Measurements from ENCODE around the gene SERPINA5.
"Not testable (repeated sequence)": the region's sequence is repeated elsewhere in the genome, so short reads cannot be mapped to it uniquely, and the experiment has no call there.

The SERPINA5 gene

DNA sequence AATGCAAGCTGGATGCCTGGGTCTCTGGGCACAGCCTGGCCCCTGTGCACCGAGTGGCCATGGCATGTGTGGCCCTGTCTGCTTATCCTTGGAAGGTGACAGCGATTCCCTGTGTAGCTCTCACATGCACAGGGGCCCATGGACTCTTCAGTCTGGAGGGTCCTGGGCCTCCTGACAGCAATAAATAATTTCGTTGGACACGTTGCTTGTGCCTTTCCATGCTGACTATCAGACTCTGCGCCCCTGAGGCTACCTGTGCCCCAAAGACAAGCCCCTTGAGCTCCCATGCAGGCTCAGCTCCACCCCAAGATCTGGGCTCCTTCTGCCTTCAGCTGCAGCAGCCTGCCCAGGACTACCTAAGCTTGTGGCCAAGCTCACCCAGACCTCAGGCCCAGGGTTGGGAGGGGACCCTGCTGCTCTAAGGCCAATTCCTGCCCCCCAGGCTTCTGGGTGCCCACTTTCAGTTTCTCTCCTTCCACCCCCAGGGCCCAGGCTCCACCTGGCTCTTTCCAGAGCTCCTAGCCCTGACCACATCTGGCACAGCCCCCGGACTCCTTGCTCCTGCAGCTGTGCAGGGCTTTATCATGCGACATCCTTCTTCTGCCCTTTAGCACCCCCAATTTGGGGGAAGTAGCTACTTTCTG is 42.8 kb downstream of the SERPINA5 start:
- no peak for DNase-seq (ENCODE audit: low read depth)

DNA sequence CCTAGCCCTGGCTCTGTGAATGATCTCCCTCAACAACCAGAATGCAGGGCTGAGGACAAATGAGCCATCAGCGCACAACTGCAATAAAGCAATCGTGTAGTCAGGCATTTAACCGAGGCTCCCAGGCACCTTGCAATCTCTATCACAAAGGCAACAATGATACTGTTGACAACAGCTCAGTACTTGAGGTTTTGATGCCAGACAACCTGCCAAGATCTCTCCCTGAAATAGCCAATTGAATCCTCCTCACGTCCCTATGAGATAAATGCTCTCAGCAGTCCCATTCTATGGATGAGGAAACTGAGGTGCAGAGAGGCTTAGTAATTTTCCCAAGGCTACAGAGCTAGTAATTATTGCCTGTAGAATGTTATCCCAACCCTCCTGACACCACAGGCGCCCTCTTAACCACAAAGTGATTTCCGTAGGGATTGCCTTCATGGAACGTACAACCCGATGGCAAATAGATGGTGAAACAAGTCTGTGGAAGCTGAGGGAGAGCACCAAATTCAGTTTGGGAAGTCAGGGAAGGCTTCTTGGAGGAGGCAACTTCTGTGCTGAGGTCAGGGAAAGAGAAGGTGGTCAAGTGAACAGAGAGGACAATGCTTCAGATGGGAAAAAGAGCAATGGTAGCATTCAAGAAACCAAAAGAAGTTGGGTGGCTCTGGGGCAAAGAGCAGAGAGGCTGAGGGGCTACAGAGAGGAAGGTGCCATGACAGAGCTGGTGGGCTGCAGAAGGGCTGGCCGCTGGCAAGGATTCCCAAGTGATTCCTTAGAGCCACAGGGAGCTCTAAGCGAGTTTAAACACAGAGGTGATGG is 43.5 kb downstream of the SERPINA5 start:
- DNase-seq (ENCODE audit: low read depth) = no peak

DNA sequence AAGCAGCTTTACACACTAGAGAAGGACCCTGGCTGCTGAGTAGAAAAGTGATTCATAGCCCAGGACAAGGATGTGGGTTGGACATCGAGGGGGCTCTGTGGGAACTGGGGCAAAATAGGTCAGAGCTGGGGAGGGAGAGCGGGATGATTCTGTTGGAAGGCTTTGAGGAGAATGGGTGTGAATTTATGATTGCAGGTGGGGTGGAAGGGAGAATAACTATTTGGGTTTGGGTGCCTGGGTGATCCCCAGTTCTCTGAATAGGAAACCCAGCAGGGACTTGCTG is 44.1 kb downstream of the SERPINA5 start:
- DNase-seq (ENCODE audit: low read depth) = no peak

DNA sequence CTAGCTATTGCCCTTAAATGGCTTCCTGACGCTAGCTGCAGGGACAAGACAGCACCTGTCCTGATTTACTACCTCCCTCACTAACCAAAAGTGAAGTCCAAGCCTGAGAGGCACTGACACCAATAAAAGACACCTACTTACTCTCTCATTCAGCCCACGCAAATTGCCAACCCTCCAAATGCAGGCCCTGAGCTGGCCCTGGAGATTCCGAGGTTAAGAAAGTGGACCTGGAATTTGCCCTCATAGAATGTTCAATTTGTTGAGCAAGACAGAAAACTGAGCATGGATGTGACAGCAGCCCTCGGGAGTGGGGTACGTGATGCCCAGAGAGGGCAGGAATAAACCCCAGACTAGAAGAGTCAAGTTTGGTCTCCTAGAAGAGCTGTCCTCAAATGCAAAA is 47.4 kb downstream of the SERPINA5 start:
- DNase-seq (ENCODE audit: low read depth) = no peak

DNA sequence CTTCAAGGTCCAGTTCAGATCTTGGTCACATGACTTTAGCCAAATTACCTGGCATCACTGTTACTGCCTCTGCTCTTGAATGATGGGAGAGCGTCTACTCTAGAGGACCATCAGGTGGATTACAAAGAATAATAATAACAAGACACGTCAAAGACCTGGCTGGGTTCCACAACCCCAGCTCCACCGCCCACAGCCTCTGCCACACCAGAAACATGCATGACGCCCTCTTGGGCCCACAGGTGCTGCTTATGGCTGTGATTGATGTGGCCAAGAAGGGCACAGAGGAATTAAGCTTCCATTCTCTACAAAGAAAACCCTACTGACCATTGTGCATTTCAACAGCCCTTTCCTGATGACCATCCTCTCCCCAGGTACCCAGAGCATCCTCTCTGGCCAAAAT is 49.2 kb downstream of the SERPINA5 start:
- no peak for DNase-seq (ENCODE audit: low read depth)

DNA sequence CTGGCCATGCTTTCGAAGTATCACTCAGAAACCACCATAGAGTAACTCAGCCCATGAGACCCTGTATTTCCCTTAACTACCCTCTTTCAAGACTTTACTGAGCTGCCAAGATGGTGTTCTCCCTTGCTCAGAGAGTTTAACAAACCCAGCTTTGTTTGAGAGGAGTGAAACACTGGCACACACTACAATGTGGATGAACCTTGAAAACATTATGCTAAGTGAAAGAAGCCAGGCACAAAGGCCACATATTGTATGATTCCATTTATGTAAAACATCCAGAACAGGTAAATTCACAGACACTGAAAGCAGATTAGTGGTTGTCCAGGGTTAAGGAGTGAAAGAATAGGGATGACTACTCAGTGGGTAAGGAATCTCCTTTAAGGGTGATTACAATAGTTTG is 49.8 kb downstream of the SERPINA5 start:
- DNase-seq (ENCODE audit: low read depth) = no peak

DNA sequence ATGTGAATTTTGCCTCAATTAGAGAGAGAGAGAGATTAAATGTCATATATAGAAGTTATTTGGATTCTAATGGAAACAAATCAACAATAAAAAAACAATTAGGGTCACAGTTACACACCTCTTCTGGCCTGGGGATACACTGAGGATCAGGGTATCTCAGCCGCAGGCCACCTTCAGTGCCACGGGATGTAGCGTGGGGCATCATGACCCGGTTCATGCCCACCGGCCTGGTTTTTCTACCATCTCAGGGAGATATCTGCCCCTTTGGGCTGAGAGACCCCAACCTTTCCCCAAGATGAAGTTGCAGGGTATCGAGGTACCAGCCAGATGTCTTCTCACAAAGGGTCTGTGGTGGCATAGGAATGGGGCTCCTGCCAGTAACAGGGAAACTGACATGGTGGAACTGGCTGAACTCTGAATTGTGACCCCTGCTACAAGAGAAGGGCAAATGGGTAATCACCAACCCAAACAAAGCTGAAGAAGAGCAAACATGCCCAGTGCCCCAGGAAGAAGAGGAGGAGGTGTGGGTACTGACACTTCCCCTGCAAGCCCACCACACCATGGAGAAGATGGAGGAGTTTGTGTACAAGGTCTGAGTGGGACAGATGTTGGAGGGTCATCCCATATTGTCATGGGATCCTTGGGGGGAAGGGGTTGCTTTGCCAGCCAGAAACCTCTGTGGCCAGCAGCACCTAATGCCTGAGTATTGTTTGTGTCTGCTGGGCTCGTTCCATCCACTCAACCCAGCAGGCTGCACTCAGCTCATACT is 50.5 kb downstream of the SERPINA5 start:
- no peak for DNase-seq (ENCODE audit: low read depth)

DNA sequence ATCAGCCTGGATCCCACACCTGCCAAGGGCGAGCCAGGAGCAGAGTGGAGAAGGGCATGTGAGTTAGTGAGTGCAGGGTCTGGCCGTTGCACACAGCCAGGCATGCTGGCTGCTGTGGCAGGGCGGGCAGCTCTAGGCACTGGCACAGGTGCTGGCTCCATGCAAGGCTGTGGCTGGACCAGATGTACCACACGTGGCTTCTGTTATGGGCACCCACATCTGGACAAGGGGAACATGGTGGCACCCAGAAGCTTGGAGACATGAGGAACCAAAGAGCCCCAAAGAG is 51.0 kb downstream of the SERPINA5 start:
- DNase-seq (ENCODE audit: low read depth) = no peak

DNA sequence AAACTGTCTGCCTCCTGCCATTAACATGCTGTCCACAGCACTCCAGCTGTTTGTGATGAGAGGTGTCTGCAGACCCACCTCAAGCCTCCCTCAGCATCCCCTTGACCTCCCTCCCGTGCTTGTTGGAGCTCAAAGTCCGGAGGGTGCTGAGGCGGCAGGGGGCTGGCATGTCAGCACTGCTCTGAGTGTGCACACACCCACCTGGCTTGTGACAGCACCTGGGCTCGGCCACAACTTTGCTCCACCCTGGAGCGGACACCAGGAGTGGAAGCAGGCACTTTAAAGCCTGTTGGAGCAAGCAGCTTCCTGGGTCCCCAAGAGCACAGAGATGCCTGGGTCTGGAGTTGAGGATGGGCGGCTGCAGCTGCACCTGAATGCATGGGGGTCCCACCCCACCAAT is 51.9 kb downstream of the SERPINA5 start:
- DNase-seq (ENCODE audit: low read depth) = no peak

DNA sequence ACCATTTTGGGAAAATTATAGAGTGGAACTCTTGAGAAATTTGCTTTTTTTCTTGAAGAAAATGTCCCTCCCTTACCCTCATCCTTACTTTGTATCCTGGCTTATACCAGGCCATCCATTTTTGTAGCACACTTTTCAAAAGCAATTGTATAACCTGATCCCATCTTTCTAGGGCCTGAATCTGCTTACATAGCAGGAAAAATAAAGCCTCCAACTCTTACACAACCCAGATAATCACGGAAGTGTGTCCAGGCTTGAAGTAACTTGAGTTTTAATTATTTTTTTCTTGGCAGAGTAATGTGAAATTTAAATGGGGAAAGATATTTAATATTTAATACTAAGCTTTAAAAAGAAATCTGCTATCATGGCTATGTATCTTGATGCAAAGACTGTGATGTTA is 53.9 kb downstream of the SERPINA5 start:
- DNase-seq (ENCODE audit: low read depth) = no peak

DNA sequence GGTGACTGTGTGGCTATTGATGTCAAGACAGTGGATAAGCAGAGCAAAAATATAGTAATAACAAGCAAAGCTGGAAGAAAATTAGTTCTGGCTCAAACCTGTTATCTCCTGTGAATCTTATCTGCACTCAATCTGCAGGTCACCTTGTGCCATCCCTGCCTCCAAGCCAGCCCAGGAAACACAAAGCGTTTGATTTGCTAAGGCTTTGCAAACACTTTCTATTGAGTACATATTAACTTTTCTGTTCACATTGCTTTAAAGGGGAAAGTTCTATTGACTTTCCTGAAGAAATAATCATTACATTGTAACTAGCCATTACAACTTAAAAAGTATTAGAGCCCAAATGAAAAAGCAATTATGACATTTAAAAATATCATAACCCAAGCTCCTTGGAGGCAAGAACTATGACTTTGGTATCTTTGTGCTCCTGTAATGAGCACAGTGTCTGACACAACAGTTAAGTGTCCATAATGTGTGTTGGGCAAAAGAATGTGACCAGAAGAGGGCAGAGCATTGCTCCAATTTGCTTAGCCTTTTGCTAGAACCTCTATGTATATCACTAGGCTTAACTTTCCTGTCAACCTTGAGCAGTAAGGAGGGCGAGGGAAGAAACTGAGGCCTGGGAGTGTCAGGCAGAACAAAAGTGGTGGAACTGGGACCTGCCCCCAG is 55.7 kb downstream of the SERPINA5 start:
- DNase-seq (ENCODE audit: low read depth) = peak; percentile 44

DNA sequence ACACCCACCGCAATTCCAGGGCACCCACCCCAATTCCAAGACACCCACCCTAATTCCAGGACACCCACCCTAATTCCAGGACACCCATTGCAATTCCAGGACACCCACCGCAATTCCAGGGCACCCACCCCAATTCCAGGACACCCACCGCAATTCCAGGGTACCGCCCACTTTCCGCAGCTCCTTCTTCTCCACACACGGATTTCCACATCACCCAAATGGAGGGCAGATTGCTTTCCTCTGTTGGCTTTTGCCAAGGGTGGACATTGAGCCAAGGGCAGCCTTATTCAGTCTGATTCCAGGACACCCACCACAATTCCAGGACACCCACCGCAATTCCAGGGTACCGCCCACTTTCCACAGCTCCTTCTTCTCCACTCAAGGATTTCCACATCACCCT is 56.6 kb downstream of the SERPINA5 start:
- DNase-seq (ENCODE audit: low read depth) = not testable (repeated sequence)

DNA sequence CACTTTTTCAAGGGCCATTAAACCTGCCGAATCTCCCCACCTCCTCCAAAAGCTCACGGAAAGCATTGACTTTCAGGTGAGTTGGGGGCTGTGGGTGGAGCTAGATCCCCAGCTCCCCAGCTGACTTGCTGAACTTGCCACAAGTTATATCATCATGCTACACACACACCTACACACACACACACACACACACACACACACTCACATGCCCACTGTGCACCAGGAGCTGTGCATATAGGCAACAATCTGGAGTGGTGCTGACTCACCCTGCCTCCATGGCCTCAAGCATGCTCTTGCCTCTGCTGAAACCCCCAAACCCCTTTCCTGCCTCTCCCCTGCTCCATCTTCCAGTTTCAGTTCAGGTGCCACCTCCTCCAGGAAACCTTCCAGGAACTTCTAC is 57.1 kb downstream of the SERPINA5 start:
- no peak for DNase-seq (ENCODE audit: low read depth)

DNA sequence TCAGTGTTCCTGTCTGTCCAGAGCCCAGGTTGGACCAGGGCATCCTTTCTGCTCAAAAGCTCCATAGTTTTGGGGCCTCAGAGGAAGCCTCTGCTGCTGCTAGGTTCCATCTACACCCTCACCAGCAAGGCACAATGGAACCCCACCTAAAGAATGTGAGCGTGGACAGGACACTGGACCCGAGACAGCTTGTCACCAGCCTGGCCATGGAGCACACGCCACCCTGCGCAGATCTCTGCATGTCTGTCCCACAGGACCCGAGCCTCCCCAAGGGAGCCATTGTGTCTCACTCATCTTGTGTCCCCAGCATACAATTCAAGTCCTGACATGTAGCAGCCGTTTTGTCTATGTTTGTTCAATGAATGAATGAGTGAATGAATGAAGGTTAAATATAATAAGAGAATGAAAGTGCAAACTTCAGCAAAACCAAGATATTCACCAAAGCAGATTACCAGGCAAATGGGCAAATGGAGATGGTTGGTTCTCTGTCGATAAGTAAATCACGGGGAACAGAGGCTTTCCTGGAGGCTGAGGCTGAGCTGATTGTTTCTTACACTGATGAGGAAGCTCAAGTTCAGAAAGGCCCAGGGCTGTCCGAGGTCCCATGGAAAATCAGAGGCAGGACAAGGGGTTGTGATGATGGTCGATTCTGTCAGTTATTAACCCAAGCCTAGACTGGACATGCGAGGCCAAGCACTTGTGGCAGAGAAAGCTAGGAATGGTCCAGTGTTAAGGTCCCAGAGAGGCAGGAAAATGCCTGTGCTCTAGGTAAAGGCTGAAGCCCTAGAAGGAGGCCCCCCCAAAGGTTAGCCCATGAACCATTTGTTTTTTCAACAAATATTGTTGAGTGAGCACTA is 58.0 kb downstream of the SERPINA5 start:
- no peak for DNase-seq (ENCODE audit: low read depth)

DNA sequence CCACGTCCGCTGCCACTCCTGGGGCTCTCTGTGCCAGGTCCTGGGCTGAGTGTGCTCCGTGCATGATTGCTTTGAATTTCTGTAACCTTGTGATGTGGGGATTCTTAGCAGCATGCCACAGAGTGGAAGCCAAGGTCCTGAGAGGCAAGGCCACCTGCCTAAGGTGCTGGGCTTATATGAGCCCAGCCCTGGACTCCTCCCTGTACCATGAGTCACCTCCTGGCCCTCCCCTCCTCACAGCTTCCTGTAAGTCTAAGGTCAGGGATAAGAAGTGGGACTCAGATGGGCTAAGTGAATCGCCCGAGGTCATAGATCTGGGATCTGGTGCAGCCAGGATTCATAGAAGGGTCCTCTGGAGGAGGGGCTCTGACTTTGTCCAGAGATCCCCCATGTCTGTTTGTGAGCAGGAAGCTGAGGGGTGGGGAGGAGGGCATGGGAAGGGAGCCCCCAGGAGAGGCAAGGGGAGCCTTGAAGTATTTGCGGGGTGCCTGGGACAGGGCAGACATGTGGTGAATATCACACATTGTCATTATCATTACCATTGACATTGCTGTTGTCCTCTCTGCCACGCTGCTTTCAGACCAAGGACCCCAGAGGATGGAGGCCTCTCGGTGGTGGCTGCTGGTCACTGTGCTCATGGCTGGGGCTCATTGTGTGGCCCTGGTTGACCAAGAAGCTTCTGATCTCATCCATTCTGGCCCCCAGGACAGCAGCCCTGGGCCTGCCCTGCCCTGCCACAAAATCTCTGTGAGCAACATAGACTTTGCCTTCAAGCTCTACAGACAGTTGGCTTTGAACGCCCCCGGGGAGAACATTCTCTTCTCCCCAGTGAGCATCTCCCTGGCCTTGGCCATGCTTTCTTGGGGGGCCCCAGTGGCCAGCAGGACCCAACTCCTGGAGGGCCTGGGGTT is 59.8 kb downstream of the SERPINA5 start:
- no peak for DNase-seq (ENCODE audit: low read depth)

DNA sequence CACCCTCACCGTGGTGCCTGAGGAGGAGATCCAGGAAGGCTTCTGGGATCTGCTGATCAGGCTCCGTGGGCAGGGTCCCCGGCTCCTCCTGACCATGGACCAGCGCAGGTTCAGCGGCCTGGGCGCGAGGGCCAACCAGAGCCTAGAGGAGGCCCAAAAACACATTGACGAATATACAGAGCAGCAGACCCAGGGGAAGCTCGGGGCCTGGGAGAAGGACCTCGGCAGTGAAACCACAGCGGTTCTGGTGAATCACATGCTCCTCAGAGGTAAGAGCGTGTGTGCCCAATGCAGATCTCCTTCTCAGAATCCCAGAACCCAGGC is 60.4 kb downstream of the SERPINA5 start:
- DNase-seq (ENCODE audit: low read depth) = no peak
